ENCODE data around the gene DCAF6. TPM values are rescaled to one million over a fixed set of nuclear protein-coding genes. Genes with fewer than 3 reads are reported as not detected.

The DCAF6 gene
- total and polyA plus RNA-seq, 12 donors, result 49.0 to 226 (median 197) TPM

- peaks cover 0 to 4% (median 0%) of the 10 kb centered on the region in 9 donors for H3K4me1 ChIP-seq
- H3K27me3 ChIP-seq, result no peaks in the 10 kb centered on the region
- ATAC-seq (no peak), DNase-seq (no peak)
- peaks cover 0 to 22% (median 0%) of the 10 kb centered on the region in 9 donors for H3K36me3 ChIP-seq
- no peak overlapping the region for H3K27ac ChIP-seq
- intact Hi-C loops (cut with DNase I), result loop anchor here in 1 of 10 donors (10.0 kb wide), 2 partner anchors 48 to 228 kb away; no protein-coding TSS in a partner anchor
- no peak overlapping the region for H3K4me3 ChIP-seq
- H3K9me3 ChIP-seq, result no peaks in the 10 kb centered on the region
- TF ChIP-seq CTCF (IDR thresholded peaks at IDR 0.05), result no peak
- 94 to 95% methylated on average over 27 of the region's 27 CpGs for WGBS, 2 donors
These were observed 160.0 kb downstream of the DCAF6 start for GRCh38 chr1:168096296-168097165.

- Histone ChIP-seq H3K9me3 (no peaks in the 10 kb centered on the region), H3K4me3 (no peak overlapping the region), H3K4me1 (peaks cover 0 to 3% (median 0%) of the 10 kb centered on the region in 9 donors), H3K36me3 (peaks cover 0 to 30% (median 0%) of the 10 kb centered on the region in 9 donors), H3K27me3 (no peaks in the 10 kb centered on the region), H3K27ac (no peak overlapping the region)
- intact Hi-C loops (cut with DNase I), result loop anchor here in 1 of 10 donors (10.0 kb wide), 2 partner anchors 47 to 227 kb away; no protein-coding TSS in a partner anchor
- DNase-seq, result no peak
- WGBS, 2 donors, result 91 to 94% methylated on average over 12 of the region's 12 CpGs
- no peak for TF ChIP-seq CTCF (IDR thresholded peaks at IDR 0.05)
- peak in 1 of 8 donors; percentile 43 for ATAC-seq
These were observed 161.5 kb downstream of the DCAF6 start for GRCh38 chr1:168097921-168098528.

- ATAC-seq, result peak in 1 of 8 donors; percentile 27
These were observed 162.2 kb downstream of the DCAF6 start for GRCh38 chr1:168098534-168099320.

More at GRCh38 chr1:168098534-168099320, 162.2 kb downstream of the DCAF6 start:
- no peaks in the 10 kb centered on the region for H3K4me1 ChIP-seq
- TF ChIP-seq CTCF (IDR thresholded peaks at IDR 0.05), result no peak
- 93 to 94% methylated on average over 15 of the region's 15 CpGs for WGBS, 2 donors
- no peak for DNase-seq
- no peaks in the 10 kb centered on the region for H3K9me3 ChIP-seq
- H3K36me3 ChIP-seq, result peaks cover 0 to 31% (median 0%) of the 10 kb centered on the region in 9 donors
- intact Hi-C loops (cut with DNase I), result loop anchor here in 1 of 10 donors (10.0 kb wide), 2 partner anchors 46 to 226 kb away; no protein-coding TSS in a partner anchor
- no peak overlapping the region for H3K27ac ChIP-seq
- no peaks in the 10 kb centered on the region for H3K27me3 ChIP-seq
- H3K4me3 ChIP-seq, result no peak overlapping the region

Measured in heart right ventricle (tissue), 16 donors.